ENCODE data around the gene RBM23.

The RBM23 gene

GRCh38 chr14:22910916-22911315, 8.0 kb downstream of the RBM23 start:
- peaks cover 56 to 63% of the 10 kb centered on the region in 2 experiments for H3K36me3 ChIP-seq (ENCODE audit: control insufficient read depth in 2 of 2, insufficient read depth in 1 of 2, low read length in 2 of 2)
- no peak overlapping the region for H3K4me3 ChIP-seq (ENCODE audit: low read depth, low read length)
- TF ChIP-seq, protein P1, sequence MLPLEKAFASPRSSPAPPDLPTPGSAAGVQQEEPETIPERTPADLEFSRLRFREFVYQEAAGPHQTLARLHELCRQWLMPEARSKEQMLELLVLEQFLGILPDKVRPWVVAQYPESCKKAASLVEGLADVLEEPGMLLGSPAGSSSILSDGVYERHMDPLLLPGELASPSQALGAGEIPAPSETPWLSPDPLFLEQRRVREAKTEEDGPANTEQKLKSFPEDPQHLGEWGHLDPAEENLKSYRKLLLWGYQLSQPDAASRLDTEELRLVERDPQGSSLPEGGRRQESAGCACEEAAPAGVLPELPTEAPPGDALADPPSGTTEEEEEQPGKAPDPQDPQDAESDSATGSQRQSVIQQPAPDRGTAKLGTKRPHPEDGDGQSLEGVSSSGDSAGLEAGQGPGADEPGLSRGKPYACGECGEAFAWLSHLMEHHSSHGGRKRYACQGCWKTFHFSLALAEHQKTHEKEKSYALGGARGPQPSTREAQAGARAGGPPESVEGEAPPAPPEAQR (tag by site-specific recombination; IDR thresholded peaks at IDR 0.05): no peak
- TF ChIP-seq ZNF404 (tag by site-specific recombination; IDR thresholded peaks at IDR 0.05): no peak
- TF ChIP-seq, protein P2, sequence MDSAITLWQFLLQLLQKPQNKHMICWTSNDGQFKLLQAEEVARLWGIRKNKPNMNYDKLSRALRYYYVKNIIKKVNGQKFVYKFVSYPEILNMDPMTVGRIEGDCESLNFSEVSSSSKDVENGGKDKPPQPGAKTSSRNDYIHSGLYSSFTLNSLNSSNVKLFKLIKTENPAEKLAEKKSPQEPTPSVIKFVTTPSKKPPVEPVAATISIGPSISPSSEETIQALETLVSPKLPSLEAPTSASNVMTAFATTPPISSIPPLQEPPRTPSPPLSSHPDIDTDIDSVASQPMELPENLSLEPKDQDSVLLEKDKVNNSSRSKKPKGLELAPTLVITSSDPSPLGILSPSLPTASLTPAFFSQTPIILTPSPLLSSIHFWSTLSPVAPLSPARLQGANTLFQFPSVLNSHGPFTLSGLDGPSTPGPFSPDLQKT (IDR thresholded peaks at IDR 0.05; ENCODE audit: borderline replicate concordance, low read depth, low read length): no peak
- TF ChIP-seq ZNF274 (IDR thresholded peaks at IDR 0.05; ENCODE audit: low read length): no peak
- TF ChIP-seq ZNF274 (tag by site-specific recombination; IDR thresholded peaks at IDR 0.05; ENCODE audit: borderline replicate concordance): no peak
- TF ChIP-seq, protein P3, sequence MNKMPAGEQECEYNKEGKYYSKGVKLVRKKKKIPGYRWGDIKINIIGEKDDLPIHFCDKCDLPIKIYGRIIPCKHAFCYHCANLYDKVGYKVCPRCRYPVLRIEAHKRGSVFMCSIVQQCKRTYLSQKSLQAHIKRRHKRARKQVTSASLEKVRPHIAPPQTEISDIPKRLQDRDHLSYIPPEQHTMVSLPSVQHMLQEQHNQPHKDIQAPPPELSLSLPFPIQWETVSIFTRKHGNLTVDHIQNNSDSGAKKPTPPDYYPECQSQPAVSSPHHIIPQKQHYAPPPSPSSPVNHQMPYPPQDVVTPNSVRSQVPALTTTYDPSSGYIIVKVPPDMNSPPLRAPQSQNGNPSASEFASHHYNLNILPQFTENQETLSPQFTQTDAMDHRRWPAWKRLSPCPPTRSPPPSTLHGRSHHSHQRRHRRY (tag by site-specific recombination; IDR thresholded peaks at IDR 0.05): no peak
- no peak for TF ChIP-seq ZNF10 (tag by site-specific recombination; IDR thresholded peaks at IDR 0.05)
- TF ChIP-seq SP2 (tag by site-specific recombination; IDR thresholded peaks at IDR 0.05): no peak
- no peak for TF ChIP-seq ZNF341 (tag by site-specific recombination; IDR thresholded peaks at IDR 0.05; ENCODE audit: low read depth)
- TF ChIP-seq BCL11A (tag by site-specific recombination; IDR thresholded peaks at IDR 0.05; ENCODE audit: low read depth): no peak
- TF ChIP-seq ZNF423 (tag by site-specific recombination; IDR thresholded peaks at IDR 0.05): no peak
- TF ChIP-seq MYNN (tag by site-specific recombination; IDR thresholded peaks at IDR 0.05; ENCODE audit: borderline replicate concordance): no peak
- no peak for TF ChIP-seq ZBTB44 (tag by site-specific recombination; IDR thresholded peaks at IDR 0.05)
- no peak for TF ChIP-seq OVOL3 (tag by site-specific recombination; IDR thresholded peaks at IDR 0.05)
- no peak for TF ChIP-seq ZNF202 (tag by site-specific recombination; IDR thresholded peaks at IDR 0.05; ENCODE audit: borderline replicate concordance)
- no peak for TF ChIP-seq ZNF184 (tag by site-specific recombination; IDR thresholded peaks at IDR 0.05)
- no peak for TF ChIP-seq ZNF837 (tag by site-specific recombination; IDR thresholded peaks at IDR 0.05)
- TF ChIP-seq FEZF1 (tag by site-specific recombination; IDR thresholded peaks at IDR 0.05): no peak
- no peak for TF ChIP-seq BCL6B (tag by site-specific recombination; IDR thresholded peaks at IDR 0.05)
- CTCF ChIA-PET: interaction anchor here (0.5 to 2.1 kb wide), 4 partner anchors 11 to 168 kb away, joined by 3 to 7 read pairs (median 3); no protein-coding TSS in a partner anchor
- H3K9me3 ChIP-seq (ENCODE audit: control insufficient read depth, insufficient read depth, low read depth, low read length): no peaks in the 10 kb centered on the region
- POLR2A ChIA-PET: no interaction called here
- H3K27ac ChIP-seq (ENCODE audit: extremely low read depth, low read depth, low read length): no peak overlapping the region
- H3K4me1 ChIP-seq (ENCODE audit: control insufficient read depth, insufficient read depth, low read length): no peaks in the 10 kb centered on the region

GRCh38 chr14:22908601-22909000, 10.3 kb downstream of the RBM23 start:
- no peaks in the 10 kb centered on the region for H3K9me3 ChIP-seq (ENCODE audit: control insufficient read depth, insufficient read depth, low read depth, low read length)
- ChIA-PET POLR2A (interaction anchor here (1.4 kb wide), 1 partner anchor 10 kb away, joined by 4 read pairs; the partner anchor contains the start of gene RBM23), CTCF (interaction anchor here (1.3 to 1.5 kb wide), 2 partner anchors 13 to 78 kb away, joined by 3 to 4 read pairs; no protein-coding TSS in a partner anchor)
- no peak overlapping the region for H3K4me3 ChIP-seq (ENCODE audit: low read depth, low read length)
- peaks cover 75% of the 10 kb centered on the region in 2 experiments for H3K36me3 ChIP-seq (ENCODE audit: control insufficient read depth in 2 of 2, insufficient read depth in 1 of 2, low read length in 2 of 2)
- H3K27ac ChIP-seq (ENCODE audit: extremely low read depth, low read depth, low read length): no peak overlapping the region
- H3K4me1 ChIP-seq (ENCODE audit: control insufficient read depth, insufficient read depth, low read length): no peaks in the 10 kb centered on the region
- TF ChIP-seq ZNF518A (tag by site-specific recombination; conservative IDR thresholded peaks at IDR 0.05; ENCODE audit: low read depth) (no peak), ZNF184 (tag by site-specific recombination; IDR thresholded peaks at IDR 0.05) (no peak), ZNF292 (tag by site-specific recombination; IDR thresholded peaks at IDR 0.05; ENCODE audit: borderline replicate concordance, low read depth) (no peak), ZNF16 (tag by site-specific recombination; IDR thresholded peaks at IDR 0.05; ENCODE audit: low read depth) (no peak), ZNF768 (tag by site-specific recombination; IDR thresholded peaks at IDR 0.05) (no peak), ZNF19 (tag by site-specific recombination; IDR thresholded peaks at IDR 0.05; ENCODE audit: low read depth) (no peak)
